WTC11 (cell line): ENCODE measurements around the gene PRRT4. TPM values are rescaled to one million over a fixed set of nuclear protein-coding genes. Genes with fewer than 3 reads are reported as not detected.

Experiments
- FOXP1 ChIP-seq: sonication (generic); formaldehyde crosslinking; IDR thresholded peaks from 2 replicates; pipeline ENCODE4 v1.8.0; 2022; ENCODE audit warnings: missing genetic modification reagents, mild to moderate bottlenecking, moderate library complexity, borderline replicate concordance
- IRF2 ChIP-seq: sonication (generic); formaldehyde crosslinking; IDR thresholded peaks from 2 replicates; pipeline ENCODE4 v1.8.0; 2022; ENCODE audit warnings: low read depth, missing genetic modification reagents, borderline replicate concordance
- JAZF1 ChIP-seq: fragments of 250-450 bp; sonication (Bioruptor Pico); IDR thresholded peaks from 2 replicates; pipeline ENCODE4 v1.9.0; 2021; ENCODE audit warnings: moderate library complexity, mild to moderate bottlenecking, inconsistent platforms
- NFATC4 ChIP-seq: fragments of 250-450 bp; sonication (Bioruptor Pico); IDR thresholded peaks from 2 replicates; pipeline ENCODE4 v1.9.0; 2021; ENCODE audit warnings: mild to moderate bottlenecking
- NFE2L1 ChIP-seq: sonication (generic); formaldehyde crosslinking; IDR thresholded peaks from 2 replicates; pipeline ENCODE4 v1.8.1; 2023; ENCODE audit warnings: missing genetic modification reagents
- NFYB ChIP-seq: sonication (generic); formaldehyde crosslinking; conservative IDR thresholded peaks from 2 replicates; pipeline ENCODE4 v1.8.0; 2022; ENCODE audit warnings: low read depth, missing genetic modification reagents
- OVOL2 ChIP-seq: fragments of 250-450 bp; sonication (Bioruptor Pico); IDR thresholded peaks from 2 replicates; pipeline ENCODE4 v1.9.0; 2021; ENCODE audit warnings: mild to moderate bottlenecking, borderline replicate concordance
- SMAD4 ChIP-seq: sonication (generic); formaldehyde crosslinking; IDR thresholded peaks from 2 replicates; pipeline ENCODE4 v1.8.0; 2022; ENCODE audit warnings: mild to moderate bottlenecking, missing genetic modification reagents
- ZBTB21 ChIP-seq: sonication (generic); formaldehyde crosslinking; IDR thresholded peaks from 2 replicates; pipeline ENCODE4 v1.8.1; 2023; ENCODE audit warnings: mild to moderate bottlenecking, missing genetic modification reagents, borderline replicate concordance
- ZNF317 ChIP-seq: sonication (generic); formaldehyde crosslinking; IDR thresholded peaks from 2 replicates; pipeline ENCODE4 v1.8.1; 2023; ENCODE audit warnings: low read depth, mild to moderate bottlenecking, moderate library complexity, missing genetic modification reagents, borderline replicate concordance
- total RNA-seq: library from RNA; stranded (reverse); gene quantifications from 3 replicates; pipeline ENCODE4 v1.2.3, GENCODE V29; 2021
- TF ChIP-seq, protein P1 (sequence below): sonication (generic); formaldehyde crosslinking; IDR thresholded peaks from 2 replicates; pipeline ENCODE4 v1.8.0; 2022; ENCODE audit warnings: mild to moderate bottlenecking, missing genetic modification reagents
- TF ChIP-seq, protein P2 (sequence below): sonication (generic); formaldehyde crosslinking; IDR thresholded peaks from 2 replicates; pipeline ENCODE4 v1.8.0; 2023; ENCODE audit warnings: missing genetic modification reagents
- TF ChIP-seq, protein P3 (sequence below): sonication (generic); formaldehyde crosslinking; IDR thresholded peaks from 2 replicates; pipeline ENCODE4 v1.8.1; 2022; ENCODE audit warnings: low read depth, mild to moderate bottlenecking, moderate library complexity, missing genetic modification reagents, borderline replicate concordance
- TF ChIP-seq, protein P4 (sequence below): sonication (generic); formaldehyde crosslinking; IDR thresholded peaks from 2 replicates; pipeline ENCODE4 v1.8.0; 2022; ENCODE audit warnings: missing genetic modification reagents
- TF ChIP-seq, protein P5 (sequence below): sonication (generic); formaldehyde crosslinking; IDR thresholded peaks from 2 replicates; pipeline ENCODE4 v1.8.1; 2022; ENCODE audit warnings: low read depth, missing genetic modification reagents, borderline replicate concordance
- TF ChIP-seq, protein P6 (sequence below): fragments of 250-450 bp; sonication (Bioruptor Pico); IDR thresholded peaks from 2 replicates; pipeline ENCODE4 v1.9.0; 2021; ENCODE audit warnings: mild to moderate bottlenecking
- TF ChIP-seq, protein P7 (sequence below): sonication (generic); formaldehyde crosslinking; IDR thresholded peaks from 2 replicates; pipeline ENCODE4 v1.8.0; 2022; ENCODE audit warnings: mild to moderate bottlenecking, missing genetic modification reagents
- TF ChIP-seq, protein P8 (sequence below): sonication (generic); formaldehyde crosslinking; IDR thresholded peaks from 2 replicates; pipeline ENCODE4 v1.8.0; 2023; ENCODE audit warnings: missing genetic modification reagents, mild to moderate bottlenecking, borderline replicate concordance

PRRT4 gene
- total RNA-seq, 1 experiment from 2014 or later = 1.2 TPM

DNA sequence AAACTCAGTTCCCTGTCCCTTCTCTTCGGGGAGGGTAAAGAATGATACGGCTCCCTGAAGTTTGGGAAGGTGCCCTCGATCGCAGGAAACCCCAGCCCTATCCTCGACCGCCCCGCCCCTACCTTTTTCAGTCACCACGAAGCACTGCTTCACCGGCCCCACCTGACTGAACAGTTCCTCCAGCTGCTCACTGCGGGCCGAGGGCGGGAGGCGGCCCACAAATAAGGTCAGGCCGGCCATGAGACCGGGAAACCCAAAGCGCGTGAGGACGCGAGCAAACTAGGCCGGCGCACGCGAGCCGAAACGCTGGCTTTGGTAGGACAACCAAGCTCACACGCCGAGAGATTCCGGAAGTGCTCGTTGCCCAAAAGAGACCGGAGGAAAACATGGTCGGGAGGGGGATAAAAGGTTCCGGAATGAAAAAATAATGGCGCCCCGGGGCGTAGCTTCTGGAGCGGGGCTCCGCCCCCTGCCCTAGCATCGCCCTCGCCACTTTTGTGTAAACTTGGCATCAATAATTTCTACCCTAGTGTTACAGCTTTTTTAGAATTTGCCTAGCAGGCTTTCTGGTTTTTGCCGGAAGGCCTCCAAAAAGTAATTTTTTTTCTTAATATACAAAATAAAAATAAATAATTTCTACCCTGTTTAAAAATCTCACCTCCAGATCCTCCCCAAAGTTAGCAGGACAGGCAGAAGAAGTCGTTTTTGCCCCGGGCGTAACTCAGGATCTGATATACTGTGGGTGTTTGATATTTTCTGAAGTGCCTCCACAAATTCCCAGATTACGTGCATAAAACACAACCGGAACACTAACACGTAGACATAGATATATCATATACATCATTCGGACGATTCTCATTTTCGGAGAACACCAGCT lies 17.7 kb downstream of the PRRT4 start, which contains the start of gene RBM28 (continued):
- TF ChIP-seq NFATC4 (CRISPR knock-in tag) = no peak
- TF ChIP-seq ZNF317 (CRISPR knock-in tag) = 0 out of 2 replicates have a peak, but pooled peaks have one; percentile 12
- TF ChIP-seq, protein P1, sequence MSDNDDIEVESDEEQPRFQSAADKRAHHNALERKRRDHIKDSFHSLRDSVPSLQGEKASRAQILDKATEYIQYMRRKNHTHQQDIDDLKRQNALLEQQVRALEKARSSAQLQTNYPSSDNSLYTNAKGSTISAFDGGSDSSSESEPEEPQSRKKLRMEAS (CRISPR knock-in tag) = peak; percentile 89
- TF ChIP-seq, protein P2, sequence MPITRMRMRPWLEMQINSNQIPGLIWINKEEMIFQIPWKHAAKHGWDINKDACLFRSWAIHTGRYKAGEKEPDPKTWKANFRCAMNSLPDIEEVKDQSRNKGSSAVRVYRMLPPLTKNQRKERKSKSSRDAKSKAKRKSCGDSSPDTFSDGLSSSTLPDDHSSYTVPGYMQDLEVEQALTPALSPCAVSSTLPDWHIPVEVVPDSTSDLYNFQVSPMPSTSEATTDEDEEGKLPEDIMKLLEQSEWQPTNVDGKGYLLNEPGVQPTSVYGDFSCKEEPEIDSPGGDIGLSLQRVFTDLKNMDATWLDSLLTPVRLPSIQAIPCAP = no peak
- TF ChIP-seq JAZF1 (CRISPR knock-in tag) = no peak
- TF ChIP-seq IRF2 = peak; percentile 59; the same call in 1 of the 2 replicates
- TF ChIP-seq OVOL2 (CRISPR knock-in tag) = no peak
- TF ChIP-seq, protein P3, sequence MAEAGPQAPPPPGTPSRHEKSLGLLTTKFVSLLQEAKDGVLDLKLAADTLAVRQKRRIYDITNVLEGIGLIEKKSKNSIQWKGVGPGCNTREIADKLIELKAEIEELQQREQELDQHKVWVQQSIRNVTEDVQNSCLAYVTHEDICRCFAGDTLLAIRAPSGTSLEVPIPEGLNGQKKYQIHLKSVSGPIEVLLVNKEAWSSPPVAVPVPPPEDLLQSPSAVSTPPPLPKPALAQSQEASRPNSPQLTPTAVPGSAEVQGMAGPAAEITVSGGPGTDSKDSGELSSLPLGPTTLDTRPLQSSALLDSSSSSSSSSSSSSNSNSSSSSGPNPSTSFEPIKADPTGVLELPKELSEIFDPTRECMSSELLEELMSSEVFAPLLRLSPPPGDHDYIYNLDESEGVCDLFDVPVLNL (CRISPR knock-in tag) = peak; percentile 54; the same call in 1 of the 2 replicates
- TF ChIP-seq, protein P4, sequence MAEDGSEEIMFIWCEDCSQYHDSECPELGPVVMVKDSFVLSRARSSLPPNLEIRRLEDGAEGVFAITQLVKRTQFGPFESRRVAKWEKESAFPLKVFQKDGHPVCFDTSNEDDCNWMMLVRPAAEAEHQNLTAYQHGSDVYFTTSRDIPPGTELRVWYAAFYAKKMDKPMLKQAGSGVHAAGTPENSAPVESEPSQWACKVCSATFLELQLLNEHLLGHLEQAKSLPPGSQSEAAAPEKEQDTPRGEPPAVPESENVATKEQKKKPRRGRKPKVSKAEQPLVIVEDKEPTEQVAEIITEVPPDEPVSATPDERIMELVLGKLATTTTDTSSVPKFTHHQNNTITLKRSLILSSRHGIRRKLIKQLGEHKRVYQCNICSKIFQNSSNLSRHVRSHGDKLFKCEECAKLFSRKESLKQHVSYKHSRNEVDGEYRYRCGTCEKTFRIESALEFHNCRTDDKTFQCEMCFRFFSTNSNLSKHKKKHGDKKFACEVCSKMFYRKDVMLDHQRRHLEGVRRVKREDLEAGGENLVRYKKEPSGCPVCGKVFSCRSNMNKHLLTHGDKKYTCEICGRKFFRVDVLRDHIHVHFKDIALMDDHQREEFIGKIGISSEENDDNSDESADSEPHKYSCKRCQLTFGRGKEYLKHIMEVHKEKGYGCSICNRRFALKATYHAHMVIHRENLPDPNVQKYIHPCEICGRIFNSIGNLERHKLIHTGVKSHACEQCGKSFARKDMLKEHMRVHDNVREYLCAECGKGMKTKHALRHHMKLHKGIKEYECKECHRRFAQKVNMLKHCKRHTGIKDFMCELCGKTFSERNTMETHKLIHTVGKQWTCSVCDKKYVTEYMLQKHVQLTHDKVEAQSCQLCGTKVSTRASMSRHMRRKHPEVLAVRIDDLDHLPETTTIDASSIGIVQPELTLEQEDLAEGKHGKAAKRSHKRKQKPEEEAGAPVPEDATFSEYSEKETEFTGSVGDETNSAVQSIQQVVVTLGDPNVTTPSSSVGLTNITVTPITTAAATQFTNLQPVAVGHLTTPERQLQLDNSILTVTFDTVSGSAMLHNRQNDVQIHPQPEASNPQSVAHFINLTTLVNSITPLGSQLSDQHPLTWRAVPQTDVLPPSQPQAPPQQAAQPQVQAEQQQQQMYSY (CRISPR knock-in tag) = peak; percentile 28; the same call in 1 of the 2 replicates
- TF ChIP-seq NFE2L1 (CRISPR knock-in tag) = peak; percentile 82
- TF ChIP-seq, protein P5, sequence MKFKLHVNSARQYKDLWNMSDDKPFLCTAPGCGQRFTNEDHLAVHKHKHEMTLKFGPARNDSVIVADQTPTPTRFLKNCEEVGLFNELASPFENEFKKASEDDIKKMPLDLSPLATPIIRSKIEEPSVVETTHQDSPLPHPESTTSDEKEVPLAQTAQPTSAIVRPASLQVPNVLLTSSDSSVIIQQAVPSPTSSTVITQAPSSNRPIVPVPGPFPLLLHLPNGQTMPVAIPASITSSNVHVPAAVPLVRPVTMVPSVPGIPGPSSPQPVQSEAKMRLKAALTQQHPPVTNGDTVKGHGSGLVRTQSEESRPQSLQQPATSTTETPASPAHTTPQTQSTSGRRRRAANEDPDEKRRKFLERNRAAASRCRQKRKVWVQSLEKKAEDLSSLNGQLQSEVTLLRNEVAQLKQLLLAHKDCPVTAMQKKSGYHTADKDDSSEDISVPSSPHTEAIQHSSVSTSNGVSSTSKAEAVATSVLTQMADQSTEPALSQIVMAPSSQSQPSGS = no peak; the same call in 1 of the 2 replicates
- TF ChIP-seq NFYB (CRISPR knock-in tag) = no peak
- no peak for TF ChIP-seq SMAD4 (CRISPR knock-in tag)
- TF ChIP-seq FOXP1 (CRISPR knock-in tag) = peak; percentile 90; the same call in 1 of the 2 replicates
- TF ChIP-seq, protein P6, sequence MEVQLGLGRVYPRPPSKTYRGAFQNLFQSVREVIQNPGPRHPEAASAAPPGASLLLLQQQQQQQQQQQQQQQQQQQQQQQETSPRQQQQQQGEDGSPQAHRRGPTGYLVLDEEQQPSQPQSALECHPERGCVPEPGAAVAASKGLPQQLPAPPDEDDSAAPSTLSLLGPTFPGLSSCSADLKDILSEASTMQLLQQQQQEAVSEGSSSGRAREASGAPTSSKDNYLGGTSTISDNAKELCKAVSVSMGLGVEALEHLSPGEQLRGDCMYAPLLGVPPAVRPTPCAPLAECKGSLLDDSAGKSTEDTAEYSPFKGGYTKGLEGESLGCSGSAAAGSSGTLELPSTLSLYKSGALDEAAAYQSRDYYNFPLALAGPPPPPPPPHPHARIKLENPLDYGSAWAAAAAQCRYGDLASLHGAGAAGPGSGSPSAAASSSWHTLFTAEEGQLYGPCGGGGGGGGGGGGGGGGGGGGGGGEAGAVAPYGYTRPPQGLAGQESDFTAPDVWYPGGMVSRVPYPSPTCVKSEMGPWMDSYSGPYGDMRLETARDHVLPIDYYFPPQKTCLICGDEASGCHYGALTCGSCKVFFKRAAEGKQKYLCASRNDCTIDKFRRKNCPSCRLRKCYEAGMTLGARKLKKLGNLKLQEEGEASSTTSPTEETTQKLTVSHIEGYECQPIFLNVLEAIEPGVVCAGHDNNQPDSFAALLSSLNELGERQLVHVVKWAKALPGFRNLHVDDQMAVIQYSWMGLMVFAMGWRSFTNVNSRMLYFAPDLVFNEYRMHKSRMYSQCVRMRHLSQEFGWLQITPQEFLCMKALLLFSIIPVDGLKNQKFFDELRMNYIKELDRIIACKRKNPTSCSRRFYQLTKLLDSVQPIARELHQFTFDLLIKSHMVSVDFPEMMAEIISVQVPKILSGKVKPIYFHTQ (CRISPR knock-in tag) = no peak
- TF ChIP-seq, protein P7, sequence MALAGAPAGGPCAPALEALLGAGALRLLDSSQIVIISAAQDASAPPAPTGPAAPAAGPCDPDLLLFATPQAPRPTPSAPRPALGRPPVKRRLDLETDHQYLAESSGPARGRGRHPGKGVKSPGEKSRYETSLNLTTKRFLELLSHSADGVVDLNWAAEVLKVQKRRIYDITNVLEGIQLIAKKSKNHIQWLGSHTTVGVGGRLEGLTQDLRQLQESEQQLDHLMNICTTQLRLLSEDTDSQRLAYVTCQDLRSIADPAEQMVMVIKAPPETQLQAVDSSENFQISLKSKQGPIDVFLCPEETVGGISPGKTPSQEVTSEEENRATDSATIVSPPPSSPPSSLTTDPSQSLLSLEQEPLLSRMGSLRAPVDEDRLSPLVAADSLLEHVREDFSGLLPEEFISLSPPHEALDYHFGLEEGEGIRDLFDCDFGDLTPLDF (CRISPR knock-in tag) = 0 out of 2 replicates have a peak, but pooled peaks have one; percentile 73
- TF ChIP-seq ZBTB21 (CRISPR knock-in tag) = no peak
- TF ChIP-seq, protein P8, sequence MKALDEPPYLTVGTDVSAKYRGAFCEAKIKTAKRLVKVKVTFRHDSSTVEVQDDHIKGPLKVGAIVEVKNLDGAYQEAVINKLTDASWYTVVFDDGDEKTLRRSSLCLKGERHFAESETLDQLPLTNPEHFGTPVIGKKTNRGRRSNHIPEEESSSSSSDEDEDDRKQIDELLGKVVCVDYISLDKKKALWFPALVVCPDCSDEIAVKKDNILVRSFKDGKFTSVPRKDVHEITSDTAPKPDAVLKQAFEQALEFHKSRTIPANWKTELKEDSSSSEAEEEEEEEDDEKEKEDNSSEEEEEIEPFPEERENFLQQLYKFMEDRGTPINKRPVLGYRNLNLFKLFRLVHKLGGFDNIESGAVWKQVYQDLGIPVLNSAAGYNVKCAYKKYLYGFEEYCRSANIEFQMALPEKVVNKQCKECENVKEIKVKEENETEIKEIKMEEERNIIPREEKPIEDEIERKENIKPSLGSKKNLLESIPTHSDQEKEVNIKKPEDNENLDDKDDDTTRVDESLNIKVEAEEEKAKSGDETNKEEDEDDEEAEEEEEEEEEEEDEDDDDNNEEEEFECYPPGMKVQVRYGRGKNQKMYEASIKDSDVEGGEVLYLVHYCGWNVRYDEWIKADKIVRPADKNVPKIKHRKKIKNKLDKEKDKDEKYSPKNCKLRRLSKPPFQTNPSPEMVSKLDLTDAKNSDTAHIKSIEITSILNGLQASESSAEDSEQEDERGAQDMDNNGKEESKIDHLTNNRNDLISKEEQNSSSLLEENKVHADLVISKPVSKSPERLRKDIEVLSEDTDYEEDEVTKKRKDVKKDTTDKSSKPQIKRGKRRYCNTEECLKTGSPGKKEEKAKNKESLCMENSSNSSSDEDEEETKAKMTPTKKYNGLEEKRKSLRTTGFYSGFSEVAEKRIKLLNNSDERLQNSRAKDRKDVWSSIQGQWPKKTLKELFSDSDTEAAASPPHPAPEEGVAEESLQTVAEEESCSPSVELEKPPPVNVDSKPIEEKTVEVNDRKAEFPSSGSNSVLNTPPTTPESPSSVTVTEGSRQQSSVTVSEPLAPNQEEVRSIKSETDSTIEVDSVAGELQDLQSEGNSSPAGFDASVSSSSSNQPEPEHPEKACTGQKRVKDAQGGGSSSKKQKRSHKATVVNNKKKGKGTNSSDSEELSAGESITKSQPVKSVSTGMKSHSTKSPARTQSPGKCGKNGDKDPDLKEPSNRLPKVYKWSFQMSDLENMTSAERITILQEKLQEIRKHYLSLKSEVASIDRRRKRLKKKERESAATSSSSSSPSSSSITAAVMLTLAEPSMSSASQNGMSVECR = peak; percentile 80; the same call in 1 of the 2 replicates
